ENCODE data around the gene RREB1. TPM values are rescaled to one million over a fixed set of nuclear protein-coding genes. Genes with fewer than 3 reads are reported as not detected.

Gene RREB1
- total RNA-seq, 1 experiment from 2014 or later: 35.8 TPM

- Histone ChIP-seq H3T11ph (ENCODE audit: low read length) (no peak overlapping the region), H4K8ac (replicated peaks; ENCODE audit: insufficient read length, low read depth, low read length) (no peak overlapping the region), H3K4ac (ENCODE audit: low read depth, low read length) (no peak overlapping the region), H3K18ac (ENCODE audit: insufficient read length, low read depth, low read length) (no peak overlapping the region), H3K14ac (ENCODE audit: insufficient read depth, low read length) (no peak overlapping the region), H3K79me2 (ENCODE audit: insufficient read depth, low read length) (peaks cover 21% of the 10 kb centered on the region; the same call in 1 of the 2 replicates), H2AFZ (ENCODE audit: low read length) (no peak overlapping the region), H4K91ac (ENCODE audit: insufficient read length, low read depth, low read length) (no peak overlapping the region), H2BK12ac (ENCODE audit: insufficient read length, low read depth, low read length) (no peak overlapping the region), H3K56ac (ENCODE audit: insufficient read length, low read depth, low read length) (no peak overlapping the region), H2AK5ac (ENCODE audit: insufficient read length, low read length) (no peak overlapping the region), H3K23me2 (ENCODE audit: insufficient read length, low read depth, low read length, poor library complexity, severe bottlenecking) (peaks cover 18% of the 10 kb centered on the region), H3K27ac (ENCODE audit: insufficient read length, low read depth, low read length) (no peak overlapping the region), H4K5ac (ENCODE audit: insufficient read length, low read depth, low read length) (no peak overlapping the region), H2BK20ac (ENCODE audit: low read depth, low read length, poor library complexity, severe bottlenecking) (no peak overlapping the region), H3K4me2 (ENCODE audit: insufficient read depth, insufficient read length, low read length) (peak overlapping the region; percentile 55), H2BK120ac (ENCODE audit: low read depth, low read length, poor library complexity, severe bottlenecking) (no peak overlapping the region), H3K9ac (ENCODE audit: extremely low read depth, insufficient read length, low read length) (no peak overlapping the region), H3K9me3 (ENCODE audit: control insufficient read depth, low read depth, low read length) (no peaks in the 10 kb centered on the region), H2BK15ac (ENCODE audit: low read depth, low read length) (peak overlapping the region; percentile 73; the same call in 1 of the 2 replicates), H3K79me1 (ENCODE audit: insufficient read depth, low read depth, low read length, poor library complexity, severe bottlenecking) (no peaks in the 10 kb centered on the region), H3K23ac (ENCODE audit: insufficient read length, low read depth, low read length) (no peak overlapping the region), H3K27me3 (ENCODE audit: insufficient read depth, low read length) (peaks cover 2% of the 10 kb centered on the region; the same call in 1 of the 2 replicates), H4K20me1 (ENCODE audit: control insufficient read depth, insufficient read depth, insufficient read length) (peaks cover 3% of the 10 kb centered on the region), H2BK5ac (ENCODE audit: insufficient read length, low read length) (no peak overlapping the region), H3K4me1 (ENCODE audit: insufficient read depth, low read length) (peaks cover 14% of the 10 kb centered on the region)
- H3K36me3 Mint-ChIP-seq (ENCODE audit: insufficient read depth in 1 of 3, low read depth in 3 of 3): no peaks in the 10 kb centered on the region; a peak in 1 of 7 replicates
- peaks cover 19% of the 10 kb centered on the region for H3K27me3 Mint-ChIP-seq (ENCODE audit: low read depth)
- DNase-seq: no peak
- TF ChIP-seq CTCF (conservative IDR thresholded peaks at IDR 0.05): no peak
- no peak overlapping the region for H3K27ac Mint-ChIP-seq
- H3K4me3 Mint-ChIP-seq: peak overlapping the region; percentile 17 to 72
- peaks cover 59 to 63% of the 10 kb centered on the region in 2 experiments for H3K4me1 Mint-ChIP-seq
- no CpG with 5 or more reads among the region's 15 CpGs for WGBS (ENCODE audit: extremely low coverage, insufficient read length, low lambda C conversion rate)
- no peaks in the 10 kb centered on the region for H3K9me3 Mint-ChIP-seq
Measured at GRCh38 chr6:7112741-7113313, 5.1 kb downstream of the RREB1 start.

Data from H9 (cell line).